GM21528 (cell line): ENCODE results near the gene GABRA5.
"Not testable (repeated sequence)": the region's sequence is repeated elsewhere in the genome, so short reads cannot be mapped to it uniquely, and the experiment has no call there.

ENCODE experiments used
- ATAC-seq: cut with Tn5 transposase; IDR thresholded peaks from one replicate; pipeline ENCODE4 v1.9.1; 2021; ENCODE audit warnings: mild to moderate bottlenecking, moderate library complexity; ENCODE audit not compliant: unreplicated experiment, low FRiP score

Gene GABRA5

GRCh38 chr15:26874774-26875475 is 8.1 kb downstream of the GABRA5 start:
- ATAC-seq: no peak

GRCh38 chr15:26875476-26875850 is 8.6 kb downstream of the GABRA5 start:
- ATAC-seq: no peak

GRCh38 chr15:26877831-26878230 is 11.0 kb downstream of the GABRA5 start:
- no peak for ATAC-seq

GRCh38 chr15:26879706-26880105 is 12.8 kb downstream of the GABRA5 start:
- no peak for ATAC-seq

- ATAC-seq: no peak
Measured at GRCh38 chr15:26882112-26882511, 15.2 kb downstream of the GABRA5 start.

- ATAC-seq: no peak
Measured at GRCh38 chr15:26882616-26883365, 15.9 kb downstream of the GABRA5 start.

GRCh38 chr15:26883466-26883865 is 16.6 kb downstream of the GABRA5 start:
- no peak for ATAC-seq

- ATAC-seq: no peak
Measured at GRCh38 chr15:26886566-26886965, 19.7 kb downstream of the GABRA5 start.

GRCh38 chr15:26887926-26888666 is 21.2 kb downstream of the GABRA5 start:
- no peak for ATAC-seq

GRCh38 chr15:26888761-26889160 is 21.9 kb downstream of the GABRA5 start:
- ATAC-seq: no peak

GRCh38 chr15:26889298-26889898 is 22.5 kb downstream of the GABRA5 start:
- no peak for ATAC-seq

GRCh38 chr15:26890451-26890850 is 23.6 kb downstream of the GABRA5 start:
- no peak for ATAC-seq

GRCh38 chr15:26890988-26891387 is 24.1 kb downstream of the GABRA5 start:
- no peak for ATAC-seq

GRCh38 chr15:26891448-26892181 is 24.8 kb downstream of the GABRA5 start:
- no peak for ATAC-seq

- ATAC-seq: no peak
Measured at GRCh38 chr15:26892182-26892518, 25.3 kb downstream of the GABRA5 start.

GRCh38 chr15:26892678-26893077 is 25.8 kb downstream of the GABRA5 start:
- no peak for ATAC-seq

- no peak for ATAC-seq
Measured at GRCh38 chr15:26893351-26894065, 26.6 kb downstream of the GABRA5 start.

GRCh38 chr15:26894181-26894580 is 27.3 kb downstream of the GABRA5 start:
- no peak for ATAC-seq

- ATAC-seq: not testable (repeated sequence)
Measured at GRCh38 chr15:26895346-26895745, 28.5 kb downstream of the GABRA5 start.

- ATAC-seq: no peak
Measured at GRCh38 chr15:26899658-26900057, 32.8 kb downstream of the GABRA5 start.
